ACHN (cell line): ENCODE measurements around the gene SAMD14.

Source experiments
- DNase-seq: peaks from one replicate; pipeline ENCODE4 v3.0.0-alpha.2; 2015
- in situ Hi-C: cut with HindIII; loops from 2 replicates; pipeline ENCODE4 v1.10.0; 2017; ENCODE audit warnings: low sequenced_read_pairs, low pct_ligation_motif_present, low pct_unique_long_range_greater_than_20kb

Gene SAMD14

GRCh38 chr17:50093807-50094206, 36.2 kb downstream of the SAMD14 start:
- in situ Hi-C loops, result no loop called here
- DNase-seq, result peak; percentile 51

GRCh38 chr17:50093246-50093645, 36.7 kb downstream of the SAMD14 start:
- no peak for DNase-seq
- in situ Hi-C loops, result no loop called here

GRCh38 chr17:50091918-50092285, 38.1 kb downstream of the SAMD14 start:
- no peak for DNase-seq
- in situ Hi-C loops, result no loop called here

GRCh38 chr17:50090971-50091917, 38.7 kb downstream of the SAMD14 start:
- in situ Hi-C loops, result no loop called here

GRCh38 chr17:50090071-50090470, 39.9 kb downstream of the SAMD14 start:
- in situ Hi-C loops, result no loop called here

More at GRCh38 chr17:50090971-50091917, 38.7 kb downstream of the SAMD14 start:
- DNase-seq, result no peak

GRCh38 chr17:50088952-50089825, 40.8 kb downstream of the SAMD14 start:
- in situ Hi-C loops, result no loop called here
- no peak for DNase-seq

More at GRCh38 chr17:50090071-50090470, 39.9 kb downstream of the SAMD14 start:
- DNase-seq, result no peak

- no peak for DNase-seq
- in situ Hi-C loops, result no loop called here
These were observed 42.0 kb downstream of the SAMD14 start for GRCh38 chr17:50087912-50088405.

GRCh38 chr17:50087246-50087911, 42.6 kb downstream of the SAMD14 start:
- DNase-seq, result peak; percentile 64
- in situ Hi-C loops, result no loop called here

- DNase-seq, result no peak
- in situ Hi-C loops, result no loop called here
These were observed 48.2 kb downstream of the SAMD14 start for GRCh38 chr17:50081757-50082156.

- no peak for DNase-seq
- in situ Hi-C loops, result no loop called here
These were observed 49.1 kb downstream of the SAMD14 start for GRCh38 chr17:50080827-50081226.

GRCh38 chr17:50080096-50080480, 49.9 kb downstream of the SAMD14 start:
- in situ Hi-C loops, result no loop called here

GRCh38 chr17:50079334-50080095, 50.4 kb downstream of the SAMD14 start:
- in situ Hi-C loops, result no loop called here
- DNase-seq, result peak; percentile 83

More at GRCh38 chr17:50080096-50080480, 49.9 kb downstream of the SAMD14 start:
- DNase-seq, result no peak

GRCh38 chr17:50078430-50078829, 51.5 kb downstream of the SAMD14 start:
- in situ Hi-C loops, result no loop called here
- no peak for DNase-seq

GRCh38 chr17:50076591-50077235, 53.2 kb downstream of the SAMD14 start:
- no peak for DNase-seq
- in situ Hi-C loops, result no loop called here

GRCh38 chr17:50076221-50076590, 53.8 kb downstream of the SAMD14 start:
- DNase-seq, result no peak
- in situ Hi-C loops, result no loop called here

- no peak for DNase-seq
- in situ Hi-C loops, result no loop called here
These were observed 54.4 kb downstream of the SAMD14 start for GRCh38 chr17:50075446-50076032.

GRCh38 chr17:50074227-50074626, 55.7 kb downstream of the SAMD14 start:
- DNase-seq, result no peak
- in situ Hi-C loops, result no loop called here
